ENCODE measurements around the gene INPP5A.
"Not testable (repeated sequence)": the region's sequence is repeated elsewhere in the genome, so short reads cannot be mapped to it uniquely, and the experiment has no call there.

Gene INPP5A

DNA sequence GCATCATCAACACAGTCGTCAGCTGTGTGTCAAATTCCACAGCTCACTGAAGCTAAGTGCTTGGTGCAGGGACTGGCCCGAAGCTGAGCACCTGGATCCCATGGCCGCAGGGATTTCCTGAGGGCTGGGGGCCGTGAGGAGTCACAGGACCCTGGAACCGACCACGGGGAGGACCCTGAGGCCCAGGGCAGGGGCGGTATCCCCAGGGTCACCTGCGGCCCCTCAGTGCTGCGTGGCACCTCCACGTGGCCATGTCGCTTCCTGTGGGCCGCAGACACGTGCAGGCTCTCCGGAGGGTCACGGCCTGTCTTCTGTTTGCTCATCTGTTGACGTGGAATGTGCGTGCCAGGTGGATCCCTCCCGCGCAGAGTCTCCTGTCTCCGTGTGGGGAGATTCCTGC lies 194.9 kb downstream of the INPP5A start:
- FAIRE-seq, result no peak

DNA sequence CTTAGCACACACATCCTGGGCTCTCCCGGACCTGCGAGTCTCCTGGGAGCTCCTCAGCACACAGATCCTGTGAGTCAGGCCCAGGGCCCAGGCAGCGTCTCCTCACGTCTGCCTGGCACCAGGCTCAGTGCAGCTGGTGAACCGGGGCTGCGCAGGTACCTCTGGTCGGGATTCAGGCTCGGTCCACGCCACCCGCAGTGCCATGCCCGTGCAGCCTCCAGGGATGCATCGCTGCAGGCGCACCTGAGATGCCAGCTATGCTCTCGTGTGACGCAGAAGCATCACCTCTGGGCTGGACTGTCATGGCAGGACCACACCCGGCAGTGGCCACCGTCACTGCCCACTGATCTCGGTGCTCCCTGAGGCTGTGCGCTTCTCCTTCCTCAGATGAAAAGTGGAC lies 196.3 kb downstream of the INPP5A start:
- FAIRE-seq, result no peak

DNA sequence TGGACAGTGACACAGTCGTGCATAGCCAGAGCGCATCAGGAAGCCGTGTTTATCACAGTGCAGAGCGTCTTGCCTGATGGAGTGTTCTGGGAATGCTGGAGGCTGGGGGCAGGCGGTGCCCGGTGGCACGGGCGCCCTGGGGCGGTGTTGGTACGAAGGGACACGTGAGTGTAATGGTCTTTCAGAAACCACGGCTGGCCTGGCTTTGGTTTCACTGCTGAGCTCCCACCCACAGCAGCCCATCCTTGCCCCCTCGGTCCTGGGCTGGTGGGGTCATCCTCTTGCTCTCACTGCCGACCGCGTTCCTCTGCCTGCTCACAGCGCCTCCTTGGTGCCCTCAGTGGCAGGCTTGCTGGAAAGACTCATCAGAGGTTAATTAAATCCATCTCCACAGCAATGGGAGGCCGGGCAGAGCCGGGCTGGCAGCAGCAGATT lies 197.8 kb downstream of the INPP5A start:
- no peak for FAIRE-seq

DNA sequence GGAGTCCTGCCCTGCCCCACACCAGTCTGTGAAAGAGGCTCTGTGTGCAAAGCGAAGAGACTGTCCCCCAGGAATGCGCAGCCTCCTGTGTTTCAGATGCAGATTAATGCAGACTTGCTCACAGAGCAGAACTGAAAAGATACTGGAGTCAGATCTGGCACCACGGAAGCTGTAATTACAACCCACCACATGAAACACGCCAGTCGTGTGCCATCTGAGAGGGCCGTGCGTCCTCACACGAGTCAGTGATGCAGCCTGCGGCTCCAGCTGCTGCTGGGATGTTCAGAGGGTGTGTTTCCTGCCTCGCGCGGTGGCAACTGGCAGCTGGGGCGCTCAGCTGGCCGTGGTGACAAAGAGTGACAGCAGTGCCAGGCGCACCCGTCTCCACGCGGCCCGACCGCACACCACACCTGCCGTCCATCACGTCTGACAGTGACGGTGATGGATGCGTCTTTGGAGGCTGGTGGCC lies 198.4 kb downstream of the INPP5A start:
- no peak for FAIRE-seq

DNA sequence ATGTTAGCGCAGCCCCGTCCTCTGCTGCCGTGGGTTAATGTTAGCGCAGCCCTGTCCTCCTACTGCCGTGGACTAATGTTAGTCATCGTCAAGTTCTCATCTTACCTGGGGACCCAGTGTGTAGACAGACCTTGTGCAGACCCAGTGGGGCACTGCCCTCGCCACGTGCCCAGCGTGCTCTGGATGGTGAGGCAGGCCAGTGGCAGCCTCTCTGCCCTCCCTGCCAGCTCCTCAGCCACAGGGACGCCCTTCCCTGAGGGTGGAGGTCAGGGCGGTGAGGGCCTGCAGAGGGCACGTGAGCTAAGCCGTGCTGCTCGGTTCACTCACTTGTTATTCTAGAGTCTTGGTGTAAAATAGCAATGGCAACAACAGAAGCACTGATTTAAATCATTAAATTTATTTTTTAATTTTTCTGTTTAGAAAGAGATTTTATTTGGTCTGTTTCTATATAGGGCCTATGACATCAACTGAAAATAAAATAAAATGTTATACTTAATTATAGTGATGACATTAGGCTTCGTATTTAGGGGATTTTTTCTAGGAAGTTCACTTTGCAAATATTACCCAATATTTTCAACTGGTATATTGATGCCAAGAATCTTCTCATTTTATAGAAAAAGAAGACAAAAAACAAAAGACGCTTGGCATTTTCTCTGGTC lies 199.9 kb downstream of the INPP5A start:
- FAIRE-seq, result no peak

DNA sequence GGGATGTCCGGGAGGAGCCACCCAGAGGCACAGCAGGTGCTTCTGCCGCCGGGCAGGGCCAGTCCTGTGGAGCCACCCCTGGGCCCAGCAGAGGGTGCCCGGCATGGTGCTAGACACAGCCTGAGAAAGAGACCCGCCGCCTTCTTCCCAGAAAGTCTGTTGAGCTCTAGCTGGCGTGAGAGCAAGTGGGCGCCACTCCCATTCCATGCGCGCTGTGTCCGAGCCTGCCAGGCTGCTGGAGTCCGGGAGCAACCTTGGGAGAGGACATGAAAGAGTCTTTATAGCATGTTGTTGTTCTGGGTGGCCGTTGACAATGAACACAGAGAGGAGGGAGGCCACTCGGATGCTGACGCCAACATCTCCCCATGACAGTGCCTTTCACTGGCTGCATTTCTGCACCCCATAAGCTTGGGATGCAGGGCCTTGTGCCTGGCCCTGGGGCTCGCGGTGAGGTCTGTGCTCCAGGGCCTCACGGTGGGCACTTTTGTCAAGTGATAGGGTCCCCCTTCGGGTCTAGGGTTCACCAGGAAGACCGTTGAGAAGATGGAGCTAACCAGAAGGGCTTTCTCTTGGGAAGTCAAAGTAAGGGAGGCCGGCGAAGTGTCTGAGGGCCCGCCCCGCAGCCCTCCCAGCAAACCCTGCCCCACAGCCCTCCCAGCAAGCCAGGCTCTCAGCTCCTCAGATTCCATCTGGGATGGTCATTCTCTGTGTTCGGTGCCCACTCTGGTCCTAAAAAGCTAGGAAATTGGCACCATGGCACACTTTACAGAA lies 201.1 kb downstream of the INPP5A start:
- FAIRE-seq, result no peak

DNA sequence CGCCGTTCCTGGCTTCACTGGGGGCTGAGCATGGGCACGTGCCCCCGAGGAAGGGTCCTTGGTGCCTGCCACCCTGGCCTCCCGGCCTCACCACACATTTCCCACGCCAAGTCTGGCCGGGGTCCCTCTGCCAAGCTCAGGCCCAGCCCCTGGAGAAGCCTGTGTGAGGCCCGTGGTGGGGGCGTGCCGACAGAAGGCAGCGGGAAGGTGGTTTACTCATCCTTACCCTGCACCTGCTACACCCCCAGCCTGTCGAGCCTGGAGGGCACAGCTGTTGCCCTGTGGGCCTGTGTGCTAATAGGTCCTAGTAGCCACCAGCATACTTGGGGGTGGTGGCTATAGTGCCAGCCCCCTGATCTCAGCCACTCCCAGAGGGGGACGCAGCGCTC lies 201.6 kb downstream of the INPP5A start:
- no peak for FAIRE-seq

DNA sequence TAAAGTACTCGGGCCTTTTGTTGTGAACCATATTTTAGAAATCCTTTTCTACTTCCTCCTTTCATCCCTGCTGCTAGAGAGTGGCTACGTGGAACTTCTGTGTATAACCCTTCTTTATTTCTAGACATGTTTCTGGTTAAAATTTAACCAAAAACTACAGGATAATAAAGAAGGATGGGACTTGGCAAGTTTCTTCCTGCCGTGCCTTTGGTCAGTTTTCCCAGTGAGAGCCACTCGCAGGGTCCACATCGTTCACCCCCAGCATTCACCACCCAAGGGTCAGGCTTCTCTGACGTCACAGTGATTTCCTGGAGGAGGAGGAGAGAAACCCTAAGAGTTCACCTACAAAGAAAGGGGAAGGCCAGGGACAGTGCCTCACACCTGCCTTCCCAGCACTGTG lies 203.0 kb downstream of the INPP5A start:
- no peak for FAIRE-seq

DNA sequence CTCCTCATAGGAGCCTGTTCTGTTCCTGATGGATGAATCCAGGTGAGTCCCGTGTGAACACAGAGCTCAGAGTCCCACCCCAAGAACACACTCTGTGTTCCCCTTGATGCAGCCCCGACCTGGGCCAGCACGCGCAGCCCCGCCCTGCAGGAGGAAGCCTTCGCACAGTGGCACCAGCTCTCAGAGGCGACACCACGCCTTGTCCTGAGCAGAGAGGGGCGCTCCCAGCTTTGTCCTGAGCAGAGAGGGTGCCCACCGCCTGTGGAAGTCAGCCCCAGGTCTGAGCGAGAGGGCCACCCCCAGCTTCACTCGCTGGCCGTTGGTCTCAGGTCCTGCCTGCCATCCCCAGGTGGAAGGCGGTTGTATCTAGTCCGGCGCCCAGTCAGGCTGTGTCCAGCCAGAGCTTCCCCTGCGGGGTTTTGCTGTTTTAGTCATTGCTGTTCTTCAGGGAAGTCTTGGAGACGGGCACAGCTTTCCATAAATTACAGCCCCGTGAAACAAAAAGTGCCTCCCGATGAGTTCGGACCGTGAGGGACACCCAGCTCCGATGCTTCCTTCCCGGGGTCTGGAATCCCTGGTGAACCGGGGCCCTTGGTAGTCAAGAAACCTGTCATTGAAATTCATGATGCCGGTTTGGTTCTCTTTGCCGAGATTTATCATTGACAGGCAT lies 204.7 kb downstream of the INPP5A start:
- FAIRE-seq, result no peak

DNA sequence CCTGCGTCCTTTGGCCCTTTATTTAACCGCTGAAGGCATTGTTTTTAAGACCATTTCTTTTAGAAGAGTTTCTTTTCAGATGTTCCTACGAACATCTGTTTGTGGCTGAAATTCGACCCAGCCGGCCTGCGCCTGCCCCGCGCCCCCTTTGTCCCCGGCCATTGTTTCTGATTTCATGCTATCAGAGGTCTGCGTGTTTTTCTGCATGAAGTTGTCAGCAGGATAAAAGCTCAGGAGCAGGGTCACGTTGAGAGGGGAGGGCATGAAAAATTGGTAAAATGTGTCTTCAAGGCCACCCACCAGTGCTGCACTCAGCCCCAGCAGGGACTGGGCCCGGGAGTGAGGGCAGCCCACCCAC lies 205.2 kb downstream of the INPP5A start:
- no peak for FAIRE-seq

DNA sequence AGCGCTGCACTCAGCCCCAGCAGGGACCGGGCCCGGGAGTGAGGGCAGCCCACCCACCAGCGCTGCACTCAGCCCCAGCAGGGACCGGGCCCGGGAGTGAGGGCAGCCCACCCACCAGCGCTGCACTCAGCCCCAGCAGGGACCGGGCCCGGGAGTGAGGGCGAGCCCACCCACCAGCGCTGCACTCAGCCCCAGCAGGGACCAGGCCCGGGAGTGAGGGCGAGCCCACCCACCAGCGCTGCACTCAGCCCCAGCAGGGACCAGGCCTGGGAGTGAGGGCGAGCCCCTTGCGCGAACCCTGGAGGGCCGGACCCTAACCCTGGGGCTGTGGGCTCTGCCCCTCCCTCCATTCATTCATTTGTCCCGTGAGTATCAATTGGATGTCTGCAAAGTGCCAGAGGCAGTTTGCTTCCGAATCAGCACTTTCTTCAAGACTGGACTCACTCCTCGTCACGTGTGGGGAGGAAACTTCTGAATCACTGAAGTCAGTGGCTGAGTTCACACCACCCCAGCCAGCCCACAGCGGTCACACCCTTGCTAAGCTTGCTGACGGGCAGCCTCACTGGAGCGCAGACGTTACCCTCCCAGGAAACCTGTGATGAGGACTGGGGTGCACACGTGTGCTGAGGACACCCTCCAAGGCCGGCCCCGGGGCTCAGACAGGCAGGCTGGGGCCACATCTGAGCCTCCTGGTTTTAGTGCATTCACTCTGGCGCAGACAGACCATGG lies 205.8 kb downstream of the INPP5A start:
- FAIRE-seq, result not testable (repeated sequence)

DNA sequence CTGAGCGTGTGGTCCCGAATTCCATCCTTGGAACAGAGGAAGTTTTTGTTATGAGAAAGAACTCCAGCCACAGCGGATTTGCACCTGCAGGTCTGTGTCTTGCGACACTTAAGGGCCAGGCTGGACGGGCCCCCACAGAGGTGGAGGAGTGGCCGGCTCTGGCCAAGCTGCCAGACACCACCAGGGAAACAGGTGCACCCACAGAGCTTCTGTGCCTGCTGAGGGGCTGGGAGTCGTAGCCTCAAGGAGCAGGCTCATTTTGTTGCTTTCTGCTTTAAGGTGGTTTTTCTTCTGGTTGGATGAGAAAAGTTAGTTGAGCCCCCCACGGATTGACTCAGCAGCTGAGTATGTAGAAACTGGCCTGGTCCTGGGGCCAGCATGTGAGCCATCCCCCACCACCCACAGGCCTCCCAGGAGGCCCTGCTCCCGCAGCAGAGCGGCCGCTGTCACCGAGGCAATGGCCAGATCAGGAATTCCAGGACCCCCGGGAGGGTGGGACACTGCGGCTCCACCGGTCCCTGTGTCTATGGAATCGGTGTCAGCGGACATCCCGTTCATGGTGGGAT lies 206.4 kb downstream of the INPP5A start:
- FAIRE-seq, result no peak

DNA sequence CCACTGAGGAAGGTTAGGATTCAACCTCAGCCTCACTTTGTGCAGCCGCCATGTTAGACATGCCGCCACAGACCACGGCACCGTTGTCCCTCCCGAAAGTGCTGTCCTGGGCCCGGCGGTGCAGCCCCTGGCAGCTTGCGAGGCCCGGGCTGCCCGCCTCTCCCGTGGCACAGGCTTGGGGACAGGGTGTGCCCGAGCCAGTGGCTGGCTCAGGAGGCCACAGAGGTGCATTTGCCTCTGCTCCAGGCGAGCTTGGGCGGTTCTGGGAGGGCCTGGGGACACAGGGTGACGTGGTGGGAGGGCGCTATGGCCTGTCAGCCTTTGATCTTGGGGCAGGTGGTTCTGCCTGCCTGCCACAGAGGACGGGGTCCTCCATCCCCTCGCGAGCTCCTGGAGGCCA lies 207.3 kb downstream of the INPP5A start:
- FAIRE-seq, result no peak

DNA sequence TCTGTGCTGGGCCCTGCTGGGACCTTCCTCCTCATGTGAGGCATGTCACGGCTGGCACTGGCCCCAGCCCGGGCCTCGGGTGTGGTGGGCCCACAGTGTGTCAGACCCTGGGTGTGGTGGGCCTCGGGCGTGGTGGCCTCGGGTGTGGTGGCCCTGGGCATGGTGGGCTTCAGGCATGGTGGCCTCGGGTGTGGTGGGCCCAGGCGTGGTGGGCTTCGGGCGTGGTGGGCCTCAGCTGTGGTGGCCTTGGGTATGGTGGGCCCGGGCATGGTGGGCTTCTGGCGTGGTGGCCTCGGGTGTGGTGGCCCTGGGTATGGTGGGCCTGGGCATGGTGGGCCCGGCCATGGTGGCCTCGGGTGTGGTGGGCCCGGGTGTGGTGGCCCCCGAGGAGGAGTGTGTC lies 207.9 kb downstream of the INPP5A start:
- FAIRE-seq, result no peak

DNA sequence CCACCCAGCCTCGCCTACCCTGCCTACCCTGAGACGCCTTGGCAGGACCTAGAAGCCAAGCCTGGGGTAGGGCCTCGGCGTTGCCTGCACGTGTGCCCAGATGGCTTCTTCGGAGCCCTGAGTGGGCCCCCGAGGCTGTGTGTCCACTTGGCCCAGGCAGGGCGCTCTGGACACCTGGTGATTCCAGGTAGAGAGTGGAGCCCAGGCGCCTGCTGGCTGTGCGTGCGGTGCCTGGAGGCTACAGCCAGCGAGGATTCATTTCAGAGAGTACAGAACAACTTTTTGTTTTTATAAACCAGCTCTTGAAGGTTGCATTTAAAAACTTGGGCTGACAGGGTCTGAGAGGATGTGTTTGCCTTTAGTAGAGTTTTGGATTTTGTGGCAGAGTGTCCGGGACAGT lies 208.4 kb downstream of the INPP5A start:
- FAIRE-seq, result no peak

DNA sequence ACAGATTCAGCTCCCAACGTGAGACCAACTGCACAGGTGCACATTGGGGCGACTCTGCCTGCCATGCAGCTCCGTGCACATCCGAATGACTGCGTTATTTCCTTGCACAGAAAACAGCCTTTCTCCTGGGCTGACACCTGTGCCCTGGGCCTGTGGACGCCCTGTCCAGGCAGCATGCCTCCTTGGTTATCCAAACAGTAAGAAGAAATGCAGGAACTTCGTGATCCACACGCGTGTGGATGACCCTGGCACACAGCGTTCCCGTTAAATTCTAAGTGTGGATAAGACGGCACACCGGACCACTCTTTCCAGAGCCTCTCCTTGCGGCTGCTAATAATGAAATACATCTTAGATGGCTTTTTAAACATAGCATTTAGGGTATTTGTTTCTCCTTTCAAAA lies 208.8 kb downstream of the INPP5A start:
- FAIRE-seq, result no peak

DNA sequence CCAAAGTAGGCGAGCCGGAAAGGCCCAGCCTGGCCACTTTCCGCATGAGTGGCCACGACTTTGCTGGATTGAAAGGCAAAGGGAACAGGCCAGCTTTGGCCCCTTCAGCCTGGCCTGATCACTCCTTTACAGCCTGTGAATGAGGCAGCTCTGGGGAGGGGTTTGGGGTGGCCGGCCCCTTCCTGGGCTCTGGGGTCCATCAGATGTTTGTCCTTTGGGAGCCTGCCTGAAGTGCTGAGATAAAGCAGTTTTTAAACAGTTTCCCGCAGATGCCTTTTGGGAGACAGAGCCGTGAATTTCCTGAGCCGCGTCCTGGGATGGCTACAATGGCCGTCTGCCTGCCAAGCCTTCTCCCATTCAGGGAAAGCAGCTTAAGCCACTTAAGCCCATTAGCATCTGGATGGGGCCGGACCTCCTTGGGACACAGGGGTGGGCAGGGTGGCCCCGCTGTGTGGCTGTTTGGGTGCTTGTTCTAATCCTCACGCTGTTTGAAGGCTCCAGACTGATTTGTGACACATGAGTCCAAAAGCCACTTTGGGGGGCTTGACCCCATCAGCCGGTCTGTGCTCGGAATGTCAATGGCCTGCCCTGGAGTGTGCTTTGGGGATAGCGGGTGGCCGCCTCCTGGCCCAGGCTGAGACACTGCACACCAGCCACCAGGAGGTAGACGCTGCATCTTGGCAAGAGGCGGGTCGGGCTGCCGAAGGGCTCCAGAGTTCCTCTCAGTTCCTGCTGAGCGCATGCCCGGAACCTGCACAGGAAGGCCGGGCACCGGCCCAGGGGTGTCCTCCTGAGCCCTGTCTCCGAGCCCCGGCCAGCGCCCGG lies 209.4 kb downstream of the INPP5A start:
- no peak for FAIRE-seq

DNA sequence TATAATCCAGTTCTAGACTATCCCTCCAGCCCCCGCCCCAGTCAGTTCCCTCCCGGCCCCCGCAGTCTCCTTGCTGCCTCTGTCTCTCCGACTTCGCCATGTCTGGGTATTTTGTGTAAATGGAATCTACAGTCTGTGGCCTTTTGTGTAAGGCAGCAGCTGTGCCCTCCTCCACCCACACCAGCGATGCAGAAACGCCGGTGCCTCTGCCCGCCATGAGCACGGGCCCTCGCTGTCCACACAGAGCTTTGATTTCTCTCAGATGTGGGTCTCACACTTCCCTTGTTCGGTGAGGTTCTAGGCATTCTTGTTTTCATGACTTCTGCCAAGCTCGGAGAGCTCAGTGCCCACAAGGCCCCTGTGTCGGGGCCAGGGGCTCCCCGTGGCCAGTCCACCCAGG lies 210.5 kb downstream of the INPP5A start:
- no peak for FAIRE-seq

DNA sequence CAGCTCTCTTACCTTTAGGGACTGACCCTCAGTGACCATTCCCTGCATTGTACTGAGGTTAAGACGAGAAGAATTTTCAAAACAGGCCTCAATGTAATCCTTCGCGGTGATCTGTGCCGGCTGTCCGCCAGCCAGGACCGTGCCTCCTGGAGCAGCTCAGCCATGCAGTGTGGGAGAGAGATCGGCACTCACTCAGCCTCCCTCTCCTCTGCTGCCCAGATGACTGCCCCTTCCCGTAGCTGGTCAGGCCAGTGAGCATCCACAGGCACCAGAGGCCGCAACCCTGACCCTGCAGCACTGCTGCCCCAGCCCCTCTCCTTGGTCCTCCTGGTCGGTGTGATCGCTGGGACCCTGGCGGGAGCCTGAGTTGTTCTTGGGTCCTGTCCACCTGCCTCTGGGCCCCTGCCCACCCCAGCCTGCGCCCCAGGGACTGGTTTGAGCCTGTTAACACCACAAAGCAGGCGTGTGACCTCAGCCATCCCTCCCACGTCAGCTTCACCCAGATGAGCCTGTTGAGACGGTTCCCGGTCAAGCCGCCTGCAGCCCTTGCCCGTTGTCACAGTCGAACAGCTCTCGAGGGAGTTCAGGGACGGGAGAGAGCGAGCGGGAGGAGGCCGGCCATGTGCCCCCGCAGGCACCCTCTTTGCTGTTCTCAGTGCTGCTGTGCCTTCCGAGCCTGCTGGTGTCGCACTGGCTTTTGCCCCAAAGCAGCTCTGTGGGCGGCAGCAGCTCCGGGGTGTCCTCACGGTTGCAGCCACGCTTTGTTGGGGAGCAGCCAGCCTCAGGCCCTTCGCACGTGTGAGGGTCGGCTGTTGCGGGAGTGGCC lies 211.2 kb downstream of the INPP5A start:
- no peak for FAIRE-seq

DNA sequence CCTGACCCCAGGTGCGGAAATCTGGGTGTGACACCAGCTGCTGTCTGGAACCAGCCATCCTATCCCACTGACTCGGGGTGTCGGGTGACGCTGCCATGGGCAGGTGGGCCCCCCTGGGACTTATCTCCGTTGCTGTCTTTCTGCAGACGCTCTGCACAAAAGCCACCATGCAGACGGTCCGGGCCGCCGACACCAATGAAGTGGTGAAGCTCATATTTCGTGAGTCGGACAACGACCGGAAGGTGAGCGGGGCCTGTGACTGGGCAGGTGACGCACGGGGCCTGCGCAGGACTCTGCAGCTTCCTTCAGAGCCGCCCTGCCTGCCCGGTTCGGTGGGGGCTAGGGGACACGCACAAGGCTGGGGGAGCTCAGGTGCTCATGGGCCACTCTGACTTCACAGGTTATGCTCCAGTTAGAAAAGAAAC lies 211.8 kb downstream of the INPP5A start:
- no peak for FAIRE-seq

DNA sequence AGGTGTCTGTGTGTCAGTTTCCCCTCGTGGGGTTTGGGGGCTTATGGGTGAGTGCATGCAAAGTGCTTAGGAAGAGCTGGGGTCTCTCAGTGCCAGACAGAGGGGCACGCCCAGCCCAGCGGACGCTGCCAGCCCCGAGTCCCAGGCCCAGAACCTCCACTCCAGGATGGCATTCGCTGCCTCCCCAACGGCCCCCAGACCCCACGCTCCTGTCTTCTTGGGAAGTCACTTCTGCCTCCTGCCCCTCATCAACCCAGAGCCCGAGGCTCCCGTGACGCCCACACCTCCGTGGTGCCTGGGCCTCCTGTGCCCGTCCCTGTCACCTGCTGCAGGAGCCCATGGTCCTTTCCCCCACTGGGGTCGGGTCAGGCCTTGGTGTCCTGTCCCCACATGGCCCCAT lies 213.3 kb downstream of the INPP5A start:
- FAIRE-seq, result no peak
